ENCODE results near the gene APC. TPM values are rescaled to one million over a fixed set of nuclear protein-coding genes. Genes with fewer than 3 reads are reported as not detected.

The APC gene
- total and polyA plus RNA-seq, 2 donors (not counting 1 experiment from before 2014, with no cell fraction given): 8.1 to 55.8 TPM

- Histone ChIP-seq H3K36me3 (replicated peaks in 1 of 2; ENCODE audit: control extremely low read depth in 1 of 2, control insufficient read depth in 1 of 2, extremely low read depth in 1 of 2, insufficient read depth in 2 of 2, low read length in 1 of 2) (peaks cover 4 to 8% of the 10 kb centered on the region in 2 experiments), H3K79me2 (ENCODE audit: control insufficient read depth, insufficient read depth, low read length) (peaks cover 19% of the 10 kb centered on the region), H3K4me2 (replicated peaks; ENCODE audit: low read depth, low read length, poor library complexity, severe bottlenecking) (no peak overlapping the region), H3K9ac (ENCODE audit: low read length) (no peak overlapping the region), H3K27ac (ENCODE audit: low read length in 2 of 2) (no peak overlapping the region), H2AFZ (ENCODE audit: insufficient read depth, low read depth, low read length, poor library complexity, severe bottlenecking) (no peak overlapping the region), H3K9me3 (ENCODE audit: control extremely low read depth in 1 of 3, control insufficient read depth in 2 of 3, insufficient read depth in 1 of 3, low read length in 2 of 3) (no peaks in the 10 kb centered on the region), H4K20me1 (ENCODE audit: control insufficient read depth, insufficient read depth, low read length, poor library complexity, severe bottlenecking) (no peaks in the 10 kb centered on the region), H3K27me3 (replicated peaks in 1 of 4; ENCODE audit: control extremely low read depth in 1 of 4, control insufficient read depth in 3 of 4, insufficient read depth in 4 of 4, low read length in 3 of 4) (no peaks in the 10 kb centered on the region), H3K4me3 (ENCODE audit: control extremely low read depth in 1 of 5, extremely low read depth in 1 of 5, insufficient read depth in 1 of 5, low read depth in 2 of 5, low read length in 4 of 5) (no peak overlapping the region), H3K4me1 (ENCODE audit: control insufficient read depth in 2 of 2, insufficient read depth in 2 of 2, low read length in 2 of 2) (no peaks in the 10 kb centered on the region)
- Mint-ChIP-seq H3K27me3 (no peaks in the 10 kb centered on the region), H3K4me3 (no peak overlapping the region), H3K9me3 (ENCODE audit: insufficient read depth) (no peaks in the 10 kb centered on the region), H3K27ac (no peak overlapping the region), H3K4me1 (peaks cover 6% of the 10 kb centered on the region)
- POLR2A ChIA-PET: no interaction called here
- 92% methylated on average over 6 of the region's 7 CpGs for WGBS (ENCODE audit: insufficient coverage)
- ATAC-seq (ENCODE audit: low read depth) (no peak), DNase-seq (no peak)
- TF ChIP-seq CTCF (IDR thresholded peaks at IDR 0.05): no peak
- TF ChIP-seq EZH2 (IDR thresholded peaks at IDR 0.05; ENCODE audit: borderline replicate concordance, insufficient read depth, low read depth, low read length, poor library complexity, severe bottlenecking): no peak
- CTCF ChIA-PET: interaction anchor here (0.5 to 6.1 kb wide), 30 partner anchors 8 to 1208 kb away, joined by 3 to 190 read pairs (median 6); partner anchors contain the start of genes APC and EPB41L4A
- intact Hi-C loops (cut with micrococcal nuclease): loop anchor here (5.0 kb wide), 1 partner anchor 89 kb away; no protein-coding TSS in a partner anchor
These were observed 21.0 kb downstream of the APC start for GRCh38 chr5:112758676-112759075.

GRCh38 chr5:112762113-112762810, 24.6 kb downstream of the APC start:
- peaks cover 6 to 14% of the 10 kb centered on the region in 2 experiments for H3K36me3 ChIP-seq (replicated peaks in 1 of 2; ENCODE audit: control extremely low read depth in 1 of 2, control insufficient read depth in 1 of 2, extremely low read depth in 1 of 2, insufficient read depth in 2 of 2, low read length in 1 of 2)
- H3K9ac ChIP-seq (ENCODE audit: low read length): no peak overlapping the region
- TF ChIP-seq EZH2 (IDR thresholded peaks at IDR 0.05; ENCODE audit: borderline replicate concordance, insufficient read depth, low read depth, low read length, poor library complexity, severe bottlenecking) (no peak), CTCF (IDR thresholded peaks at IDR 0.05) (no peak)
- ChIA-PET POLR2A (no interaction called here), CTCF (no interaction called here)
- no peak overlapping the region for H3K4me3 ChIP-seq (ENCODE audit: control extremely low read depth in 1 of 5, extremely low read depth in 1 of 5, insufficient read depth in 1 of 5, low read depth in 2 of 5, low read length in 4 of 5)
- no peaks in the 10 kb centered on the region for H3K27me3 ChIP-seq (replicated peaks in 1 of 4; ENCODE audit: control extremely low read depth in 1 of 4, control insufficient read depth in 3 of 4, insufficient read depth in 4 of 4, low read length in 3 of 4)
- Mint-ChIP-seq H3K4me1 (peaks cover 4% of the 10 kb centered on the region), H3K4me3 (no peak overlapping the region), H3K27ac (no peak overlapping the region), H3K27me3 (no peaks in the 10 kb centered on the region), H3K9me3 (ENCODE audit: insufficient read depth) (no peaks in the 10 kb centered on the region)
- no peaks in the 10 kb centered on the region for H4K20me1 ChIP-seq (ENCODE audit: control insufficient read depth, insufficient read depth, low read length, poor library complexity, severe bottlenecking)
- intact Hi-C loops (cut with micrococcal nuclease): no loop called here
- no peak overlapping the region for H3K27ac ChIP-seq (ENCODE audit: low read length in 2 of 2)
- no CpG with 5 or more reads among the region's 1 CpG for WGBS (ENCODE audit: insufficient coverage)
- H3K4me1 ChIP-seq (ENCODE audit: control insufficient read depth in 2 of 2, insufficient read depth in 2 of 2, low read length in 2 of 2): no peaks in the 10 kb centered on the region
- H3K9me3 ChIP-seq (ENCODE audit: control extremely low read depth in 1 of 3, control insufficient read depth in 2 of 3, insufficient read depth in 1 of 3, low read length in 2 of 3): no peaks in the 10 kb centered on the region
- ATAC-seq (ENCODE audit: low read depth) (no peak), DNase-seq (no peak)
- H3K79me2 ChIP-seq (ENCODE audit: control insufficient read depth, insufficient read depth, low read length): peaks cover 19% of the 10 kb centered on the region
- no peak overlapping the region for H3K4me2 ChIP-seq (replicated peaks; ENCODE audit: low read depth, low read length, poor library complexity, severe bottlenecking)
- no peak overlapping the region for H2AFZ ChIP-seq (ENCODE audit: insufficient read depth, low read depth, low read length, poor library complexity, severe bottlenecking)

All from B cell (primary cell).